NCI-H748 (cell line): Measurements from ENCODE around the gene HOXB13.

Source experiments
- DNase-seq: peaks from one replicate; lab custom pipeline; 2025; ENCODE audit not compliant: unreplicated experiment; lab: John Stamatoyannopoulos, UW

Gene HOXB13

GRCh38 chr17:48748718-48749566, 20.4 kb upstream of the HOXB13 start:
- DNase-seq = no peak

- no peak for DNase-seq
Observed at GRCh38 chr17:48747445-48748363, 19.2 kb upstream of the HOXB13 start.

- DNase-seq = no peak
Observed at GRCh38 chr17:48746916-48747444, 18.4 kb upstream of the HOXB13 start.

DNA sequence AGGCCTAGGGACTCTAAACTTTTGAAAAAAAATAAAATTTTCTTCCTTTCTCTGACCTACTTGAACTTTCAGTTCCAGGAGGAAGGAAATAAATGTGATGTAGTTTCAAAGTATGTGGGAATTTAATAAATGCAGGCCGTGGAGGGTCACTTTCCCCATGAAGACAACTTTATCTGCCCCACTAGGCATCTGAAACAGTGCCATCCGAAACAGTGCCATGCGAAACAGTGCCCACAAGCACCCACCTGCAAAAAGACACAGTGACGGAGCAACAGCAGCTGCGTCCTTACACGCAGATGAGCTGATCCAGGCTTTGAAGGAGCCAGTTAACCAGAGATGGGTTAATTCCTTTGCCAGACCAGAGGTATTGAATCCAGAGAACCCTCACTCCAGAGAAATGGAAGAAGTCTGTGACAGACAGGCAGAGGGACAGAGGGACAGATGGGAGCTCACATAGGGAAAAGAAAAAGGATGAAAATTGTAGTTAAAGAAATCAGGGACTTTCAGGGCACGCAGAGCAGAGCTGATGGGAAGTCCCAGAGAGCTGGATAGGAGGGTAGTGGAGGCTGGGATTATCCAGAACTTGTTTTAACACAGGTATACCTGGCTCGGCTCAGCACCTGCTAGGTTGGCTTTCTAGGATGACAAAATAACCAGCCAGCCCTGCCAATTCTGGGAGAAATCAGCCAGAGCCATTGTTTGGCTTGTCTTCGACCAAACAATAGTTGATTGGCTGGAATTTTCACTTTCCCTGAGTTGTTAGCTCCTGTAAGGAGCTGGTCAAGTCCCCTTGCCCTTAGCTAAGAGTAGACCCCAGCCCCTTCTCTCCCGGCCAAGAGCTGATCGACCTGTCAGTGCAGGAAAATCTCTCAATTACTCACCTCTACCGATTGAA, 17.1 kb upstream of the HOXB13 start:
- DNase-seq = no peak

DNA sequence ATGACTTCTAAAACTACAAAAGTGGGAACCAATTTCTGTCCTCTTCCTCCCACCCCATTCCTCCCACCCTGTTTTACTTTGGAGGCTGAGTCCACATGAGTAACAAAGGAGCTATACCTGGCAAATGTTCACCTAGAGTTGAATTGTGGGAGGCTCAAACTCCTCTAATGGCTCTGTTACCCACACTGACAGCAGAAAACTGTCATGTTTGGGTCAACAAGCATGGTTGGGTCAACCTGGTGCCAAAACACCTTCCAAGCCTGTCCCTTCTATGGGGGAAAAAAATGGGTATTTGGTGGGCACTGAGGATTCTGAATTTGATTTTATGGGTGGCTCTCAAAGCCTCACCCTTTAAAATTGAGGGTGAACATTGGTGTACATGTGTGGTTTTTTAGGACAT, 12.0 kb upstream of the HOXB13 start:
- no peak for DNase-seq

GRCh38 chr17:48738803-48739526, 10.4 kb upstream of the HOXB13 start:
- no peak for DNase-seq

GRCh38 chr17:48738424-48738802, 9.9 kb upstream of the HOXB13 start:
- DNase-seq = no peak

GRCh38 chr17:48737330-48738043, 8.9 kb upstream of the HOXB13 start:
- DNase-seq = no peak

DNA sequence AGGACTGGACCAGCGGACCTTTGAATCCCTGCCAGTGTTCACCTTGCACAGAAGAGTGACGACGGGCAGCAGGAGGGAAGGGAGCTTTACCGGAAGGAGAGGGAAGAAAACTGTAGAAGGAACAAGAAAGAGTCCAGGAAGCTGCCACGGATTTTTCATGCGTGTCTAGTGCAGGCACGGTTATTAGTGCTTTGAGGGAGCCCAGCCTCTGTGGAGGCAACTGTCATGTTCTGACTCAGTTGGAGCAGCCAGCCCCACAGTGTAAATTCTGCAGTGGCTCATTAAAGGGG, 6.5 kb upstream of the HOXB13 start:
- DNase-seq = no peak

DNA sequence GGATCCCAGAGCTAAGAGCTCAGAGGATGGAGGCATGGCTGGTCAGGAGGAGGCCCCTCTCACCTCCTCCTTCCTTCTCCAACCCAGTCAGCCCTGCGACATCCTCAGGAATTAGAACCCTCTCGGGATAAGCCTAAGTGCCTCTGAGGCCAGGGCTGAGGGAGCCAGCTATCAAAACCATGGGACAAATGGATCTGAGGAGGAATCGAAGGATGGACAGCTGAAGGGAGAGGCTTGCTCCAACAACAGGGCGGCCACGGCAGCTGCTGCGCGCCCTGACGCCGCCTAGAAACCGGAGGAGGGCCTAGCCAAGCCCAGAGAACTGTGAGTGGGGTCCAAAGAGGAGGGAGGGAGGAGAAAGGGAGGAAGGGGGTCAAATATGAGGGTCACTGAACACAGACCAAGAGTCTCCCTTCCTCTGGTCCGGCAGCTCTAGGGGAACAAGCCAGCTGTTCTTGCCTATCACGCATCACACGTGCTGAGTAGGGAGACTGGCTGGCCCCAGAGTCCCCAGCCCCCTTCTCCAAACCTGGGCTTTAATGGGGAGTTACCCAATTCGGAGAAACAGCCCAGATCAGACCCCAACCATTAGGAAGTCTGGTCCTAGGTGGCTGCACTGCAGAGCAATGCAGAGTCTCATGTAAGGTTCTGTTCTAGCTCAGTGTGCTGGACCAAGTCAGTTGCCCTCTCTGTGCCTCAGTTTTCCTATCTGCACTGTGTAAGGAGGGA, 5.9 kb upstream of the HOXB13 start:
- DNase-seq = no peak

DNA sequence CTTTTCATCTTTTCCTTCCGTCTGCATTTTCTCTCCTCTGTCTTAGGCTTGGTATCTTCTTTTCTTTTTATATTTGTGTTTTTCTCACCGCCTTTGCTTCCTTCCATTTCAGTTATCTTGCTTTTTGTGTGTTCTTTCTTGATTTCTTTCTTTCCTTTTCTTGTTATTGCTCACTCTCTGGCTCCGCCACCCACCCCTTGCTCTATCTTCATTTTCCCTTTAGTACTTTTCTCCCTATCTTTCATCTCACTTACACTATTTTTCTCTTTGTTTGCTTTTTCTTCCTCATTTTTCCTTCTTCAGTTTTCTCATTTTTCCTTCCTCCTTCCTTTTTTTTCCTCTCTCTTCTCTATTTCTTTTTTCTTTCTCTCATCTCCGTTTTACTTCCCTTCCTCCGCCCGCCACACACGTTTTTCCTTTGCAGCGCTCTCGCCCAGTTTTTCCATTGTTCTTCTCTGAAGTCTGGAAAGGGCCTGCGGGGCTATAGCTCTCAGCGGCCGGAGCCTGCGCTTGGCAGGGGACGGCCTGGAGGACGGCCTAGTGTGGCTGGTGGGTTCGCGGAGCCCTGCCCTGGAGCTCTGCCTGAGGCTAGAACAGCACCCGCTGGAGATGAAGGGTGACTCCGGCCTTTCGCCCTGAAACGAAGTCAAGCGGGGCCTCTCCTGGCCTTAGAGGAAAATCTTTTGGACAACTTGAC, 5.2 kb upstream of the HOXB13 start:
- no peak for DNase-seq

- peak; percentile 34 for DNase-seq
Observed at GRCh38 chr17:48732688-48733629, 4.4 kb upstream of the HOXB13 start.

GRCh38 chr17:48731355-48731754, 2.8 kb upstream of the HOXB13 start:
- no peak for DNase-seq

- no peak for DNase-seq
Observed at GRCh38 chr17:48730240-48730550, 1.6 kb upstream of the HOXB13 start.

DNA sequence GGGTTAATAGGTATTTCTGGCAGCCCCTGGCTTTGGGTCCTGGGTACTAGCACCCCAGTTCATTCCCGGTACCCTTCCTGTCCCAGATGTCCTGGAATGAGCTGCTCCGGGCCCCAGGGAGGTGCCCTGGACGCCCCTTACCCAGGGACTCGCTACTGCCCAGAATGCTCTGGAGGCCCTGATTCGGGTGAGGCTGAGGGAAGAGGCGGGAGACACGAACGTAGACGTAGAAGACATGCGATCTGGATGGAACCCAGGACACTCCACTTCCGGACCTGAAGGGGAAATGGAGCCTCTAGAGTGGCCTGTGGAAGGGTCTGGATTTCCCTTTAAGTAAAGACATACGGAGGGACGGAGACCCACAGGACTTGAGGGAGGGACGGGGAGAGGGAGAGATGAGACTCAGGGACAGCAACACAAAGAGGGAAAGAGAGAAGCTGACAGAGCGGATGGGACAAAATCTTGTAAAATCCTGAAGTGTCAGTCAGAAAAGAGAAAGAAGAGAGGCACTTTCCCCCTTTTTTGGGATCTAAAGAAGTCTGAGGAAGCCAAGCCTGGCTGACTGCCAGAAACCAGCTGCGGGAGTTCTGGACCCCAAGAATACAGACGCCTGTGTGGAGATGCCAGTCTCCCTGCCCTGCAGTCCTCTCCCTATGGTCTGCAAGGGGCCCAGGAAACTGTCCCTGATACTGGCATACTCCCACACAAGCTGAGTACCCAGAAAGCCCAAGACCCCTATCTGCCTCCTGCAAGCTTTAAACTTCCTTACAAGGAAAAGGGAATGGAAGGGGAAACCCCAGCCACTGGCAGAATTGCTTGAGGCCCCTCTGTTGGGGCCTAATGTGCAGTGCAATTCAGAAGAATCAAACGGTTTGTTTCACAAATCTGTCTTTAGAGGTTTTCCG, 1.0 kb upstream of the HOXB13 start:
- peak; percentile 45 for DNase-seq

GRCh38 chr17:48727415-48728175, 955 bp downstream of the HOXB13 start:
- no peak for DNase-seq
